PC-9 (cell line): ENCODE results near the gene TMEM128.
"Not testable (repeated sequence)": the region's sequence is repeated elsewhere in the genome, so short reads cannot be mapped to it uniquely, and the experiment has no call there.

Experiments used
- CTCF ChIP-seq: fragments of 200-600 bp; sonication (generic); conservative IDR thresholded peaks from 2 replicates; pipeline ENCODE4 v1.6.1; 2017; ENCODE audit warnings: mixed run types, antibody characterized with exemption, mild to moderate bottlenecking, moderate library complexity
- EZH2 ChIP-seq: fragments of 200-600 bp; sonication (generic); IDR thresholded peaks from 2 replicates; pipeline ENCODE4 v1.8.0; 2017; ENCODE audit warnings: antibody characterized with exemption, low read depth

- not testable (repeated sequence) for TF ChIP-seq CTCF, EZH2
Observed at GRCh38 chr4:4239551-4239950, 8.5 kb downstream of the TMEM128 start.
